GM19468 (cell line): Measurements from ENCODE around the gene LIMK1.

Experiments used
- ATAC-seq: cut with Tn5 transposase; IDR thresholded peaks from one replicate; pipeline ENCODE4 v1.9.1; 2021; ENCODE audit warnings: mild to moderate bottlenecking, moderate library complexity, moderate number of reproducible peaks; ENCODE audit not compliant: unreplicated experiment; ENCODE audit errors: extremely low read depth

The LIMK1 gene

DNA sequence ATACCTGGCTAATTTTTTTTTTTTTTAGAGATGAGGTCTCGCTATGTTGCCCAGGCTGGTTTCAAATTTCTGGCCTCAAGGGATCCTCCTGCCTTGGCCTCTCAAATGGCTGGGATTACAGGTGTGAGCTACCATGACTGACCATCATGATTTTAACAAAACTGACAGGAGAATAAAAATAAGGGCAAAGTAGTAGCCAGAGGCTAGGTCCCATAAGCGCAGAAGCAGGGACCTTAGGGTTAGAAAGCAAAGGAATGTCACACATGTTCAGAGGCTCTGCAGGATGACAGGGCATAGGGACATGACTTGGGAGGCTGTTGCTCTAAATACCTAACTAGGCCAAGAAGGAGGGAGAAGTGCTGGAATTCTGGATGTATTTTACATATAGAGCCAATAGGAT, 5.1 kb upstream of the LIMK1 start:
- no peak for ATAC-seq

DNA sequence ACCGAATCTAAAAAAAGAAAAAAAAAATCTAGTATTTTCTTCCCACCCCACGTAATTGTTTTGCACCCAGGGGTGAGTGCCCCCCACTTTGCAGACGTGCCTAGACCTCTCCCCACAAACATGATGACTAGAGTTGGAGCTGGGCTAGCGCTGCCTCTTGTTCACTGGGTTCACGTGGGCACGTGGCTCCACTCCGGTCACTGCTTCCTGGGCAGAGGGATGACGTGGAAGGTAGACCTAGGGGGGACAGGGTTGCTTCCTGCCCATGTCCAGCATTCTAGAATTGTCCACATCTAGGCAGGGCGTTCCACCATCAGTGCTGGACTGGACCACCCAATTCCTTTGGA, 861 bp upstream of the LIMK1 start:
- ATAC-seq, result no peak

DNA sequence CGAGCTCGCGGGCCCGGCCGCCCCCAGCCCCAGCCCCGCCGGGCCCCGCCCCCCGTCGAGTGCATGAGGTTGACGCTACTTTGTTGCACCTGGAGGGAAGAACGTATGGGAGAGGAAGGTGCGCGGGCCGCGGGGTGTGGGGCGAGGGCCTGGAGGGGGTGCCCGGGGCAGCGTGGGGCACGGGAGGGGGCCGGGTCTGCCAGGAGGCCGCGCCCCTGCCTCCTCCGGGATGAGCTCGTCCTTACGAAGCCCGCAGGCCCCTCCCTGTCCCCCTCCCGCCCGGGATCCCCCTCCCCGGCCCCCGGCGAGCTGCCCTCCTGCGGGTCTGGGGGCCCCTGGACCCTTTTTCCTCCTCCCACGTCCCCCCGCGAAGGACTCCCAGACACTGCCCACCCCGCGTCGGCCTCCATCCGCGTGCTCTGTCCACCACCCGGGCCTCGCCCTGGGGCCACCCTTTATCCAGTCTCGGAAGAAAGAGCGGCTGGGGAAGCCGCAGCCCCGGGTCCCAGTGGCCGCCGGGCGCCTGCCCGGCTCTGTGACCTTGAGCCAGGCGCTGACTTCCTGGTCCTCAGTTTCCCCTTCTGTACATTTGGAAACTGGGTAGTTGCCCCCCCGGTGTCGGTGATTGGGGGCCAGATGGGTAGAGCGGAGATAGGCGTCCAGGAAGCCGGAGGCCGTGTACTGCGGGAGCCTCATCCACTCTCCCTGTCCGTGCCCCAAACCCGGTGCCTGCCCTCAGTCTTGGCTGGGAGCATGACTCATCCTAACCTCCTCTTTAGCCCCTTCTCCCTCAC, 521 bp downstream of the LIMK1 start:
- peak; percentile 17 for ATAC-seq

DNA sequence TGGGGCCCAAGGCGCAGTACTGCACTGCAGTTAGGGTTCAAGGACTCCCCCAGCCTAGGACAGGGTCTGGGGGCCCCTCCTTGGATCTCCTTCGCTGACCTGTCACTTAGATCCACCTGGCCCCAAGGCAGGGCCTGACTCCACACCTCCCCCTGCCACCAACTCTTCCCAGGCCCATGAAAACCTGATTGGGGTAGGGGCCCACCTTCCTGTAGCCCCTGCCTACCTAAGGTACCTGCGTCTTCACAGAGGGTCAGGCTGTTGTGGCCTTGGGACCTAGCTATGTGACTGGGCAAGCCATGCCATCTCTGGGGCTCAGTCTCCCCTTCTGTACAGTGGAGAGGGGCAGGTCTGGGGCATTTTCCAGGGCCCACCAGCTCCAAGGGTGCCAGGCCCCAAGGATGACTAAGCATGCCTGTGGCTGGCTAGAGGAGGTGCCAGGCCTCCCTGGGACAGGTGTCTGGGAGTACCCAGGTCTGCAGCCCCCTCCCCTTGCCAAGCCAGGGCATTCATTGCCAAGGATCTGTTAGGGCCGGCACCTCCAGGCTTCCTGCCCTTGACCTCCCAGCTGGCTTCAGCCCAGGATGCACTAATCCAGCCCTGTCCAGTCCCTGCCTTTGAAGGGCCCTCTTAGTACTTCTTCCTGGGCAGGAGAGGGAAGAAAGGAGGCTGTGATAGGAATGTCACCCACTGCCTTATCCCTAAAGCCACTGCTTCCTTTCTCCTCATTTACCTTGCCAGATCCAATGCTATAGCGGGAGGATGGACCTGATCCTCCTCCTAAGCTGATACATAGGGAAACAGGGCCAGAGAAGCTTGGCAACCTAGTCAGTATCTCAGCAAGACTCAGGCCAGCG, 1.3 kb downstream of the LIMK1 start:
- no peak for ATAC-seq

DNA sequence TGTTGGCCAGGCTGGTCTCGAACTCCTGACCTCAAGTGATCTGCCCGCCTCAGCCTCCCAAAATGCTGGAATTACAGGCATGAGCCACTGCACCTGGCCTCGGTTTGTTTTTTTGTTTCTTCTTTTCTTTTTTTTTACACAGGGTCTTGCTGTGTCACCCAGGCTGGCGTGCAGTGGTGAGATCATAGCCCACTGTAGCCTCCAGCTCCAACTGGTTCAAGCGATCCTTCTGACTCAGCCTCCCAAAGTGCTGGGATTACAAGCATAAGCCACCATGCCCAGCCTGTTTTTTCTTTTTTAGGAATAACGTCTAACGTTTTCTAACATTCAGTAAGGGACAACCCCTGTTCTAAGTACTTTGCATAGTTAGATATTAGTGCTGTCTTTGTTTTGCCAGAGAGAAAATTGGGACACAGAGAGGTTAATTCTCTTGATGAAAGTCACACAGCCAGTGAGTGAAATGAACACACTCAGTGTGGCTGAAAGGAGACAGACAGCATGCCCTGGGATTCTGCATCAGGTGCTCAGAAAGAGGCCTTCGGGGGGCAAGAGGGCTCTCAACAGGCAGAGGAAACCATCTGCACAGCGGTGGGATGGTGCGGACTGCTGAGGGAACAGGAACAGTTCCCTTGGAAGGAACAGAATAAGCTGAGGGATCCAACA, 4.3 kb downstream of the LIMK1 start:
- ATAC-seq, result no peak

DNA sequence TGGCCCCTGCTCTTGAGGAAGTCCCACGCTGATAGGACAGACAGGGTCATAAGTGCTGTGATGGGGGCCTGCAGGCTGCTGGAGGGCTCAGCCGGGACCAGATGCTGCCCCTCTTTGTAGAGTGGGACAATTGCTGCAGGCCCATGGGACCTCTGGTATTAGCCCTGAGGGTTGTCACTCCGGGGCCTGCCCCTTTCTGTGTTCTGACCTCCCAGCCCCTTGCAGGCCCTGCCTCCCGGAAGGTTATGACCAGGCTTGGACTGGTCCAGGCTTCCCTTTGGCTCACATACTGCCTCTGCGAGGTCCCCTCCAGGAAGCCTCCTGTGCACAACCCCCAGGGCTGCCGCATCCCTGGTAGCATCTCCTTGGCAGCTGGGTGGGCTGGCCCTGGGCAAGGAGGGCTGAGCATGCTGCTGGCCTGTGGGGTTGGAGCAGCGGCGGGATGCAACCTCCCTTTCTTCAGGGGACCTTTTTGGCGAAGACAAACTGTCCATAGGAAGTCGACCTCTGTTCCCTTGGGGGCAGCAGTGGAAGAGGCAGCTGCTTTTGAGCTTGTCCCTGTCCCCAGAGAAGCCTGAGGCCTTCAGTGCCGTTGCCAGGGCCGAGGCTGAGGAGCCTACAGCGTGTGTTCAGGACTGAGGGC, 8.8 kb downstream of the LIMK1 start:
- ATAC-seq, result no peak

DNA sequence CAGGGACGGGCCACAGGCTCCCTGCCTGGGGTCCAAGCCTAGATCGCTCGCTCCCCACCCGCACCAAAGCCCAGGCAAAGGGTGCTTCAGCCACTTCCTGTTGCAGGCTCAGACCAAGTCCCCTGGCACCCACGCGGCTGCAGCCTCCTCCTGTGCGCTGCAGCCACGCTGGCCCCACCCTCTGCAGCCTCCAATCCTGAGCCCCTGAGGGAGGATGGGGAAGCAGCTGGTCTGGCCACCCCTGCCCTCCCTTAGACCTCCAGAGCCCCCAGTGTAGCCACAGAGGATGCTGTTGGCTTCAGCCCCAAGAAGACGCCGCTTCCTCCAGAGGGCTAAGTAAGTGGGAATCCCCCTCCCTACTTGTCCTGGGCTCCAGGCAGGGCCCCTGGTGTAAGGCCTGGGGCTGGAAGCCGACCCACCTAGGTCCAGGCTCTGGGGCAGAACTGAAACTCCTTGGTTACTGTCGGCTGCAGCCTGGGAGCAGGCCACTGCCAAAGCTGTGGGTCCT, 9.4 kb downstream of the LIMK1 start:
- peak; percentile 47 for ATAC-seq

DNA sequence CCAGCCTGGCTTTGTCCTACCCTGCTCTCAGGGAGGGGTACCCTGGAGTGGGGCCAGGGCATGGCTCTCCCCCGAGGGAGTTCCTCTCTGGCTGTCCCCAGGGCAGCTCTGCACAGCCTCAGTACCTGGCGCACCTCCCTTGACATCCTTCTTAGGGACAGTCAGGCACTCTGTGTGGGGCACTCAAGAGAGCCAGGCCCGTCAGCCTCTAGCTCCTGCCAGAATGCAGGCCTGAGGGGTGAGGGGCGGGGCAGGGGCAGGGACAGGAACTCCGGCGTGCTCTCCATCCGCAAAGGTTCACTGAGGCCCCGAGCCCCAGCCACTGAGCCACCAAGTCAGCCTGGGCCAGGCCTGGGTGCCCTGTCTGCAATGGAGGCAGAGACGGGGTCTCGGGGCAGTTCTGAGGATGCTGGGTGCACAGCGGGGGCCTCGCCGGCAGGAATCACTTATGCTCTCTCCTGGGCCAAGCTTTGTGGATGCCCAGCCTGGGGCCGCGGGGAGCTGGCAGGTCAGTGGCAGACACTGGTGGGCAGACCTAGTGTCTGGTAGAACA, 10.1 kb downstream of the LIMK1 start:
- no peak for ATAC-seq

DNA sequence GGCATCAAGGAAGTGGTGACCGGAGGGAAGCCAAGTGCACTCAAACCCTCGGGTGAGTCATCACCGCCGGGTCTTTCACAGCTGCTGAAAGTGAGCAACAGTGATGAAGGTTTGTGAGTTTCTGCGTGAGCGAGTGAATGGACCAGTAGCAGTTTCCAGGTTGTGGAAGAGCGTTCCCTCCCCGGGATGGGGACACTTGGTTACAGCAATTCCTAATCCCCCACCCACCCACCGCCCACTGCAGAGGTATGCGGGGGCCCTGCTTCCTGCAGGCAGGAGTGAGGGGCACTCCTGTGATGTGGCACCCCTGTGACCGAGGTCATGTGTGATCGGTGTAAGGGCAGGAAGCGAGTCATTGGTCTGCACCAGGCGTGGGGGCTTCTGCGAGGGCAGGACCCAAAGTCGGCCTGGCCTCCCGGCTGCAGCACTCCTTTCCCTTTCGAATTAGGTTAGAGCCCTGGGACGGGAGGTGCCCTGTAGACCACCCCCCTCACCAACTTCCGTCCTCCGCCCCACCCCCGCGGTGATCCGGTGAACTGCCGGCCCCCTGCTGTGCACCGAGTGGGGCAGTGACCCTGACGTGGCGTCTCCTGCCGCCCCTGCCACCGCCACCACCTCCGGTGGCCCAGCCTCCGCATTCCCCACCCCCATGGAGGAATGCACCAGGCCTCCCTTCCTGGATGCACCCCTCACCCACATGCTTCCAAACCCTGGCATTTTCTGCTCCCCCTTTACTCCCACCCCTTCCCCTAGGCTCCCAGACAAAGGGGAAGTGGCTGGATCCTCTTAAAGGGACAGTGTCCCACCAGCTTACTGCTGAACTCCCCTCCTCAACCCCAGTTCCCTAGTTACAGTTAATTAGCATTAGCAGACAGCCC, 10.9 kb downstream of the LIMK1 start:
- ATAC-seq, result peak; percentile 30

DNA sequence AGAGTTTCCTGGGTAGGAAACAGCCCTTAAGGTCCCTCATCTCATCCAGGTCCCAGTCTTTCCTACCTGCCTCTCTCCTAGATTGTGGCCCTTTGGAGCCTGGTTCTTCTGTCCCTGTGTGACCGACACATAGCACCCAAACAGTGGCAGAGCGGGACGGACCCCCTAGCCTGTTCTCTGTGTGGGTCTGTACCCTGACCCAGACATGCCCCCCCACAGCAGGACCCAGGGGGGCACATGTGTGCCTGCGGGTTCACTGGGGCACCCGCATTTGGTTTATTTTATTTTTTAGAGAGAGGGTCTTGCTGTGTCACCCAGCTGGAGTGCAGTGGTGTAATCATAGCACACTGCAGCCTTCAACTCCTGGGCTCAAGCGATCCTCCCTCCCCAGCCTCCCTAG, 11.5 kb downstream of the LIMK1 start:
- no peak for ATAC-seq

DNA sequence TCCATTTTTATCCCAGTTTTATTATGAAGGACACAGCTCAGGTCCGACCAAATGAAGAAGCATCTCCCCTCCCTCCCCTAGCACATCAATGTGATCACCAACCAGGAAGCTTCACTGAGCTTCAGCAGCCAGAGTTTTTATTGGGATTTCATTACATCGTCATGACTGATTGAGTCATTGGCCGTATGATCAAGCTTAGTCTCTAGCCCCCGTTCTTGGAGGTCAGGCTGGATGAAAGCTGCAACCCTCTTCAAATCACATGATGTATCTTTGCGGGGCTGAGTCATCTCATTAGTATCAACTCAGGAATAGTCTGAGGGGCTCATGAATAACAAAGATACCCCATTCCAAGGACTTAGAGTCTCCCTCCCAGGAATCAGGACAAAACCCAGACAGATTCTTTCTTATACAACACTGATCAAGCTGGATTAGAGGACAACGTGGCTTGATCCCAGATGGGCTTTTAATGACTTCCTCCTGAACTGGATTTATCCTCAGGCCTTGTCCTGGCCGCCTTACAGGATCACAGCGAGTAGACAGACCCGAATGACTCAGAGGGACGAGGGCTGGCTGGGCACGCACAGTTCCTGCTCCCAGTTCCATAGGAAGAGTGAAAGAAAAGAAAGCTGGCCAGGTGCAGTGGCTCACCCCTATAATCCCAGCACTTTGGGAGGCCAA, 14.5 kb downstream of the LIMK1 start:
- ATAC-seq, result no peak

DNA sequence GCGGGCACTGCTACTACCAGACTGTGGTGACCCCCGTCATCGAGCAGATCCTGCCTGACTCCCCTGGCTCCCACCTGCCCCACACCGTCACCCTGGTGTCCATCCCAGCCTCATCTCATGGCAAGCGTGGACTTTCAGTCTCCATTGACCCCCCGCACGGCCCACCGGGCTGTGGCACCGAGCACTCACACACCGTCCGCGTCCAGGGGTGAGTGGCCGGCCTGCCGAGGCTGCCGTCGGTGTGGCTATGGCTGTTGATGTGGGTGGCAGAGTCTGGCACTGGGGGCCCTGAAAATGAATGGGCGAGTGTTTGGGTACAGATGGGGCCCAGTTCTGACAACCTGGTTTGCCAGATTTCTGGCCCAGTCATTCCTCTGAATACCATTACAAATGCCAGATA, 15.4 kb downstream of the LIMK1 start:
- ATAC-seq, result no peak

DNA sequence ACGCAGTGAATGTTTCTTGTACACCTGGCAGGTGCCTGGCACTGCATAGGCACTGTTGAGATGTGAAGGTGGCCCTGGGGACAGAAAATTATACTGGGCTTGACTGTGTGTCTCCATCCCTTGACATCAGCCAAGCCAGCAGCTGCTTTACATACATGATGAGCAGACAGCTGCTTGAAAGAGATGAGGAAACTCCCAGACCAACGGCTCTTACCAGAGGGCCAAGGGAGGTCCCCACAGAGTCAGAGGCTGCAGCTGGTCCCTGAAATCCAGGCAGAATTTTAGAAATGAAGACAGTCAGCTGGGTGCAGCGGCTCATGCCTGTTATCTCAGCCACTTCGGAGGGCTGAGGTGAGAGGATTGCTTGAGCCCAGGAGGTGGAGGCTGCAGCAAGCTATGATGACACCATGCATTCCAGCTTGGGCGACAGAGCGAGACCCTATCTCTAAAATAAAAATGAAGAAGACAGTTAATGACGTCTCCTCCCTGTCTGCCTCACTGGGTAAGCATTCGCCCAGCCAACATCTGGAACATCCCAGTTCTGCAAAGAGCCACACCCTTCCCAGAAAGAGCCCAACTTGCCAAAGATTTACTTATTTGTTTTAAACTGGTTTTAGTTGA, 17.6 kb downstream of the LIMK1 start:
- peak; percentile 80 for ATAC-seq

DNA sequence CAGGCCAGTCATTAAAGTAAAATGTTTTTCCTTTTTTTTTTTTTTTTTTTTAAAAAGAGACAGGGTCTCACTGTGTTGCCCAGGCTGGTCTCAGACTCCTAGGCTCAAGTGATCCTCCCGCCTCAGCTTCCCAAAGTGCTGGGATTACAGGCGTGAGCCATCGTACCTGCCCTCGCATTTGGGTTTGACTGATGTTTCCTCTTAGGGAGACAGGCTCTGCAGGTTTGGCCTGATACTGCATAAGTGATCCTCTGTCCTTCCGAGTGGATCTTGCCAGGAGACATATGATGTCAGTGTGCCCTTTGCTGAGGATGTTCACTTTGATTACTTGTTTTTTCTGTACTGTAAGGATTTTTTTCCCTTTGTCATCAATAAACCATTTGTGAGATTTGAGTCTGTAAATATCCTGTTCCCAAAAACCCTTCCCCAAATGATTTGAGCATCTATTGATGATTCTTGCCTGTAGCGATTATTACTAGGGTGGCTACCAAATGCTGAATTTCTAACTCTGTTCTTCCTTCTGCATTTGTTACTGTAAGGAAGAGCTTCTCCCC, 19.7 kb downstream of the LIMK1 start:
- ATAC-seq, result no peak

DNA sequence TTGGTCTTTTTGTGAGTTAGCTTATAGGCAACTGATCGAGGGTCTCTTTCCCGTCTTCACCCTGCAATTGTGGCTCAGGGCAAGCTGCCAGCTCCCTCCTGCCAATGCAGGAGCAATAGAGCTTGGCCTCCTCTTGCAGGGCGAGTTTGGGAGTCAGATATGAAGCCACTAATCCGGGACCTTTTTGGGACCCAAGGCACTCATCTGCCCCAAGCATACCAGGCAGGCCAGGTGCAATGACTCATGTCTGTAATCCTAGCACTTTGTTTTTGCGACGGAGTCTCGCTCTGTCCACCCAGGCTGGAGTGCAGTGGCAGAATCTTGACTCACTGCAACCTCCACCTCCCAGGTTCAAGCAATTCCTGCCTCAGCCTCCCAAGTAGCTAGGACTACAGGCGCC, 21.1 kb downstream of the LIMK1 start:
- ATAC-seq, result no peak

DNA sequence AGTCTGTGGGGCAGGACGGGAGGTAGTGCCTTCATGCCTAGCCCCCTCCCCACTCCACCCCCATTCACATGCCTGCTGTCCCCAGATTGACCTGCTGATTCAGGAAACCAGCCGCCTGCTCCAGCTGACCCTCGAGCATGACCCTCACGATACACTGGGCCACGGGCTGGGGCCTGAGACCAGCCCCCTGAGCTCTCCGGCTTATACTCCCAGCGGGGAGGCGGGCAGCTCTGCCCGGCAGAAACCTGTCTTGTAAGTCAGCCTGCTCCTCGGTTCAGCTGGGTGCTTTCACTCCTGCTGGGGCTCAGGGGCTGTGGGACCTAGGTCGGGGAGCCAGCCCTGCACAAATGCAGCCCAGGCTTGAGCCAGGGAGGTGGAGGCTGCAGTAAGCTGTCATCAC, 22.4 kb downstream of the LIMK1 start:
- ATAC-seq, result no peak

DNA sequence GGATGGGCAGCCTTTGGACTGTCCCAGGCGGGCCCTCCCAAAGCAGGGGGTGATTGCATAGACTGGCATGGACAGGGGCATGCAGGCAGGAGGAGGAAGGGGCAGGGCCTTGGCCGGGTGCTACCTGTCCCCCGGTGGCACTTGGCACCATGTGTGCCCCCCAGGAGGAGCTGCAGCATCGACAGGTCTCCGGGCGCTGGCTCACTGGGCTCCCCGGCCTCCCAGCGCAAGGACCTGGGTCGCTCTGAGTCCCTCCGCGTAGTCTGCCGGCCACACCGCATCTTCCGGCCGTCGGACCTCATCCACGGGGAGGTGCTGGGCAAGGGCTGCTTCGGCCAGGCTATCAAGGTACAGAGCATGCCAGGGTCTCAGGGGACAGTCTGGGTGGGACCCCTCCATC, 23.2 kb downstream of the LIMK1 start:
- ATAC-seq, result no peak

DNA sequence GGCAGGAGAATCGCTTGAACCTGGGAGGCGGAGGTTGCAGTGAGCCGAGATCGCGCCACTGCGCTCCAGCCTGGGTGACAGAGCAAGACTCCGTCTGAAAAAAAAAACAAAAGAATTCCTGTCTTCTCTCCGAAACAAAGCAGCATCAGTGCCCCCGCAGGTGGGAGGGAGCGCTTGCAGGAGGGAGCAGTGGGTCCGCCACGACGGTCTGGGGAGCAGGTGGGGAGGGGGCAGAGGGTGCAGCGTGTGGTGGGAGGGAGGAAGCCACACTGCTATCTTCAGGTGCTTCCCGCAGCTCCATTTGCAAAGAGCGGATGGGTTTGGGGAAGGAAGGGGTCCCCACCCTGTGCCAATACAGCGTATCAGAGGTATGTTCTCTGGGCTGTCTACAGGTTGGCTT, 31.7 kb downstream of the LIMK1 start:
- ATAC-seq, result no peak
